Measurements from ENCODE around the gene INPP4B.

The INPP4B gene

DNA sequence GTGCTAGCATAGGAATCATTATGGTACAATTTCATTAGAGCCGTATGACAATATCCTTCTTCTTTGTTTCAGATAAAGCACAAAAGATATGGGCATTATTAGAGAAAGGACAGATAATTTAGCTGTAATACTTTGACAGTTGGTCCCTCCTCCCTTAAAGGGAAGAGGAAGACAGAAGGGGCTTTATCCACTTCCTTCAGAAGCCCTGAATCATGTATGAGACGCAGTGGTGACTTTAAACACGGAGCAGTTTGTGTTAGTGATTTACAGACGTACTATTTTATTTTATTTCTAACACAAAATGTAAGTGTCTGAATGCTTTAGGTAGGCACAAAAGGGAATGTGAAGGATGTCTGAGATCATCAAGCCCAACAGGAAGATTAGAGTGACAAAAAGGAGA is 742.1 kb downstream of the INPP4B start:
- H3K4me3 ChIP-seq (ENCODE audit: control insufficient read depth, low read depth, low read length), result no peak overlapping the region
- TF ChIP-seq, protein P1, sequence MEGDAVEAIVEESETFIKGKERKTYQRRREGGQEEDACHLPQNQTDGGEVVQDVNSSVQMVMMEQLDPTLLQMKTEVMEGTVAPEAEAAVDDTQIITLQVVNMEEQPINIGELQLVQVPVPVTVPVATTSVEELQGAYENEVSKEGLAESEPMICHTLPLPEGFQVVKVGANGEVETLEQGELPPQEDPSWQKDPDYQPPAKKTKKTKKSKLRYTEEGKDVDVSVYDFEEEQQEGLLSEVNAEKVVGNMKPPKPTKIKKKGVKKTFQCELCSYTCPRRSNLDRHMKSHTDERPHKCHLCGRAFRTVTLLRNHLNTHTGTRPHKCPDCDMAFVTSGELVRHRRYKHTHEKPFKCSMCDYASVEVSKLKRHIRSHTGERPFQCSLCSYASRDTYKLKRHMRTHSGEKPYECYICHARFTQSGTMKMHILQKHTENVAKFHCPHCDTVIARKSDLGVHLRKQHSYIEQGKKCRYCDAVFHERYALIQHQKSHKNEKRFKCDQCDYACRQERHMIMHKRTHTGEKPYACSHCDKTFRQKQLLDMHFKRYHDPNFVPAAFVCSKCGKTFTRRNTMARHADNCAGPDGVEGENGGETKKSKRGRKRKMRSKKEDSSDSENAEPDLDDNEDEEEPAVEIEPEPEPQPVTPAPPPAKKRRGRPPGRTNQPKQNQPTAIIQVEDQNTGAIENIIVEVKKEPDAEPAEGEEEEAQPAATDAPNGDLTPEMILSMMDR (IDR thresholded peaks at IDR 0.05; ENCODE audit: control insufficient read depth, insufficient read depth, low read depth, low read length, missing control alignments), result no peak
- no peak for DNase-seq (ENCODE audit: low read depth)

DNA sequence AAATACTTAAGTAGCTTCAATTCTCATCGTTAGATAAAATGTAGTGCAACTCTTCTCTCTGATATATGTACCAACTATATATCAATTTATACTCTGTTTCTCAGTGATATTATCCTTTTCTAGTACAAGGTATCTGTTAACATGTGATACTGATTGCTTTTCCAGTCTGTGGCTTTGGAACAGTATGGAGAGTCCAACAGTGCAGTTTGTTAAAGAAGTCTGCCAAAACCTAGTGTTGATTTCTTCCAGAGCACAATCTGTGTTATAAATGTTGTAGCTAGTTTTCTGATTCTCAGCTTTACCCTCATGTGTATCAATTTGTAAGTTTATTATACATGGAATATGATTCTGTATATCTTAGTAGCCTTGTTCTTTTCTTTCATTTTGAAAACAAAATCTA is 744.7 kb downstream of the INPP4B start:
- TF ChIP-seq, protein P1 (IDR thresholded peaks at IDR 0.05; ENCODE audit: control insufficient read depth, insufficient read depth, low read depth, low read length, missing control alignments), result no peak
- no peak overlapping the region for H3K4me3 ChIP-seq (ENCODE audit: control insufficient read depth, low read depth, low read length)
- no peak for DNase-seq (ENCODE audit: low read depth)

DNA sequence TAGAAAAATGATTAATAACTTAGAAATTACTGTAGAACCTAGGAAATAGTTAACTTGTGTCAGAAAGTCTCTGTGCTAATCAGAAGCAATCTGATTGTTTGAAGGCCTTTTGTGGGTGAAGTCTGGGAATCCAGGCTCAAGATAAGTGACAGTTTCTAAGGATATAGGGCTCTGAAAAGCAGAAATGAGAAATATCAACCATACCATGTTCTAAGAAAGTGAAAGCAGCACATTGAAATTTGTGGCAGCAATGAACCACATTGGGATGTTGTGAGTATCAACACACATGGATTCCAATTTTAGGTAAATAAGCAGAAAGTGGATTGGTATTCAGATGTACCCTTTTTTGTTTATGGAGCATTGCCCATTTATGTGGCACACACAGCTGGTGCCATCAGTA is 745.2 kb downstream of the INPP4B start:
- TF ChIP-seq, protein P1 (IDR thresholded peaks at IDR 0.05; ENCODE audit: control insufficient read depth, insufficient read depth, low read depth, low read length, missing control alignments), result no peak
- H3K4me3 ChIP-seq (ENCODE audit: control insufficient read depth, low read depth, low read length), result no peak overlapping the region
- no peak for DNase-seq (ENCODE audit: low read depth)

DNA sequence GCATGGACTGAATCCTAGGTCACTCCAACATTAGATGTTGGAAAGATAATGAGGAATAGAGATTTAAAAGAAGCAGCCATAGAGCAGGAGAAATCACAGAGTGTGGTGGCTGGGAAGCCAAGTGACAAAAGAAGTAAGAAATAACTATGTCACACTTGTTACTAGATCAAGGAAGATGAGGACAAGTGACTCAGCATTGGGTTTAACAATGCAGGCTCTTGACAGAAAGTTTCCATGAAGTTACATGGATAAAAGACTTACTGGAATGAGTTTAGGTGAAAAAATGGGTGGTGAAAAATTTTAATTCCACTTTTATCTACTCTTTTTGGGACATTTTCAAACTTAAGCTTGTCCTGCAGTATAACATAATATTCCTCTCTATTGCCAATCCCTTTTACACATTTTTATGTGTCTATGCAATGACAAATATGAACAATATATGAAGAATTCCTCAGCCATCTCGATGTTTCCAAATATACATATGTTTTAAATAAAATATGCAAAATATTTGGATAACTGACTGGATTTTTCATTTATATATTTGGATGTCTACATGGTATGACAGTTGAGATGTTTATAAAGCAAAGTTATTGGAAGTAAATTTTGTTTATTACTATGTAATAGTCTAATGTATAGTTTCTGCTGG is 747.1 kb downstream of the INPP4B start:
- no peak for DNase-seq (ENCODE audit: low read depth)
- TF ChIP-seq, protein P1 (IDR thresholded peaks at IDR 0.05; ENCODE audit: control insufficient read depth, insufficient read depth, low read depth, low read length, missing control alignments), result no peak

DNA sequence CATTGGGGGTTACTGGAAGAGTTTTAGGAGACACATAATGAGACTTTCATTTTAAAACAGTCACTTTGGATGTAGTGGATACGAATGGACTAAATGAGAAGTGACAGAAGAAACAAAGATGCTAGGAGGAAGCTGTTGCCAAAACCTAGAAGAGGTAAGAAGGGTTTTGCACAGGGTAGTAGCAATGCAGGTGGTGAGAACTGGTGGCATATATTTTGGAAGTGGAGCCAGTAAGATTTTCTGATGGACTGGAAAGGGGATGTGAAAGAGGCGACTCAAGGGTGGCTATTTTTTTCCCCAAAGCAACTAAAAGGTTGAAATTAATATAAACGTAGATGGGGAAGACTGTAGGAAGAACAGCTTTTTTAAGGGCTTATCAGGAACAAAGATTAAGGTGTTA is 747.7 kb downstream of the INPP4B start:
- H3K4me3 ChIP-seq (ENCODE audit: control insufficient read depth, low read depth, low read length), result no peak overlapping the region
- TF ChIP-seq, protein P1 (IDR thresholded peaks at IDR 0.05; ENCODE audit: control insufficient read depth, insufficient read depth, low read depth, low read length, missing control alignments), result no peak
- DNase-seq (ENCODE audit: low read depth), result no peak

More for the DNA sequence above, 747.1 kb downstream of the INPP4B start:
- no peak overlapping the region for H3K4me3 ChIP-seq (ENCODE audit: control insufficient read depth, low read depth, low read length)

DNA sequence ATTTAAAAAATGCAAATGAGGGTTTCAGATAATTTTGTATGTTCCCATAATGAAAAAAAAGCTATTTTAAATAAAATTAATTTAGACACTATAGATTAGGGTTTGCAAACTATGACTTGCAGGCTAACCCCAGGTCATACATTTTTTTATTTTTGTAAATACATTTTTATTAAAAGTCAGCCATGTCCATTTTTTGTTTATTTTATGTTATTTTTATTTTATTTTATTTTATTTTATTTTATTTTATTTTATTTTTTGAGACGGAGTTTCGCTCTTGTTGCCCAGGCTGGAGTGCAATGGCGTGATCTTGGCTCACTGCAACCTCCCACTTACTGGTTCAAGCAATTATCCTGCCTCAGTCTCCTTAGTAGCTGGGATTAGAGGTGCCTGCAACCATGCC is 749.1 kb downstream of the INPP4B start:
- no peak for DNase-seq (ENCODE audit: low read depth)
- TF ChIP-seq, protein P1 (IDR thresholded peaks at IDR 0.05; ENCODE audit: control insufficient read depth, insufficient read depth, low read depth, low read length, missing control alignments), result no peak
- no peak overlapping the region for H3K4me3 ChIP-seq (ENCODE audit: control insufficient read depth, low read depth, low read length)

All from AG09309 (cell line).